Right kidney (tissue), 1 donor: ENCODE measurements around the gene ZFYVE28.

Experiments
- DNase-seq: peaks from one replicate; pipeline ENCODE4 v3.0.0-alpha.2; 2016

ZFYVE28 gene

DNA sequence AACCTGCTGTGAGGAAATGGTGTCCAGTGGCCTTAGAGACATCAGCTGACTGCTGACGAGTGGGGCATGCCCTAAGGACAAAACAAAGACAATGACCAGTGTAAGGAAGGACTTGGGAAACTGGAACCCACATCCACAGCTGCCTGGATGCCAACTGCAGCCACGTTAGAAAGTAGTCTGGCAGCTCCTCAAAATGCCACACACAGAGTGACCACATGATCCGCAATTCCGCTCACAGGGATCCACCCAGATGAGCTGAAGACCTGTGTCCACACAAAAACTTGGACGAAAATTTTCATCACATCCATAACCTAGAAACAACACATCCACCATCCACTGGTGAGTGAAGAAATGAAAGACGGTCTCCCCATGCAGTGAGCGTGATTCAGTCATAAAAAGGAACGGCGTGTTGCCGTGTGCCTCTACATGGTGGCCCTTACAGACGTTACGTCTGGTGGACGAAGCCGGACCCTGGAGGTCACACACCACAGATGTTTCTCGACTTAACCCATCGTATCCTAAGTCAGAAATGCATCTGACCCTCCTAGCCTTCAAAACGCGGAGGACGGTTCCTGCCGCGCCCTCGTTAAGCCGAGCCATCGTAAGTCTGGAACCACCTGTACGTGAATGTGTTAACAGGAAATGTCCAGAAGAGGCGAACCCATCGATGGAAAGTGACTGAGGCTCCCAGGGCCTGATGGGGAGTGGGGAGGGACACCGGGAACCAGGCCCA is 115.9 kb downstream of the ZFYVE28 start:
- no peak for DNase-seq

DNA sequence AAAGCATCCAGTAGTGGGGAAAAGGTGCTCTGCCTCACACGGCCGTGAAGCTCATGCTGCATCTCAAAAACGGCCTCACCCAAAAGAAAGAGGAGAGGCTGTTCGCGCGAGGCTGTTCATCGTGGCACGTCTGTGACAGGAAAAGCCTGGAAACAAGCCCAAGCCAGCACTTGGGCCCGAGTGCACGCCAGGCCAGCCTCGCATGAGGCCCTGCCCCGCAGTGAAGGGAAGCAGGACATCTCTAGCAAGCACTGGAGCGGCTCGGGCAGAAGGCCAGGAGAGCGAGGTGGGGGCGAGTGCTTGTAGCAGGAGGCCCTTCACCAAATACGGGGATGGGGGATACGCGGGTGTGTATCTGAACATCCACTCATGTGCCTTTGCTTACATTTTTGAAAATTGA is 116.6 kb downstream of the ZFYVE28 start:
- no peak for DNase-seq

DNA sequence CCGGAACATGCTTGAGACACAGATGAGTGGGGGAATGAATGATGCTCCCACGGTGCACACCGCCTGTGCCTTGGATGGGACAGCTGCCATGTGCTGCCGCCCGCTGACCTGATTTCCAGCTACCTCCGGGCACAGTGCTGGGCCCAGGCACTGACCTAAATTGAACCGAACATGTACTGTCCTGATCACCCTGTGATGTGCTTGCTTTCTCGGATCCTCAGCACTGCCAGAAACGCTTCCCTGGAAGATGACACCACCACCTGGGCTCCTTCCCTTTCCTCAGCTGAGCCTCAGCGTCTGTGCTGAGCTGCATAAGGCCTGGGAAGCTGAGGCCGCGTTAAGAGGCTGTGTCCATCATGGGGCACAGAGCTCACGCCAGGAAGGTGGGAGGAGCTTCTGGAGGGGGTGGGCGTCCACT is 117.2 kb downstream of the ZFYVE28 start:
- DNase-seq = no peak

DNA sequence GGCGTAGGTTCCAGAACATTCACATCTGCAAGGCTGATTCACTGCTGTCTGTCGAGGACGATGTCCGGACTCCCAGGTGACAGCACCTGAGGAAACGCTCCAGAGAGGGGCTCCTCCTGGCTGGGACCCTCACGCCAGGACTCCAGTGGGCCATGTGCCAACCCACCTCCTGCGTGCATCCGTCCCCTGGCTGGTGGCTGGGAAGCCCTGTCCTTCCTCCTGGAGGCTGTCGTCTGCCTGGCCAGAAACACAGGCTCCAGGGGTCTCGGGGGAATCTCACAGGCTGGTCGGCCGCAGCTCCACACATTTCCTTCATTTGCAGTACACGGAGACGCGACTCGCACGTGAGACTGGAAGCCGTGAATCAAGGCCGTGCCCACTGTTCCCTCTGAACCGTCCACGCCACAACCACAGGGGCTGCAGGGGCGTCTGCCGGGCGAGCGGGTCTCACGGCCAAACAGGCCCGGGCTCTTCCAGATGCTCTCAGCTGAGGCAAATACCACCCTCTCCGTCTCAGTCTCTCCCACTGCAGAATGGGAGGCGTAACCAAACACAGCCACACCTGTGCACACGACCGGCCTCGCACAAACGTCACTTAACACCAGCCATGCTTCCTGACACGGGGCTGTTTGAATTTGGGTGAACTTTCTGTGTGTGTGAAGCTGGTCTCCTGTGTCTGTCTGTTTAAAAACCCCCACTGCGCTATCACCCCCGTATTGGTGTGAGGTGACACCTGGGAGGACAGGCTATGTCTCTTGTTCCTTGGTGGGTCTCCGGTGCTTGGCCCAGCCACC is 117.8 kb downstream of the ZFYVE28 start:
- DNase-seq = no peak

DNA sequence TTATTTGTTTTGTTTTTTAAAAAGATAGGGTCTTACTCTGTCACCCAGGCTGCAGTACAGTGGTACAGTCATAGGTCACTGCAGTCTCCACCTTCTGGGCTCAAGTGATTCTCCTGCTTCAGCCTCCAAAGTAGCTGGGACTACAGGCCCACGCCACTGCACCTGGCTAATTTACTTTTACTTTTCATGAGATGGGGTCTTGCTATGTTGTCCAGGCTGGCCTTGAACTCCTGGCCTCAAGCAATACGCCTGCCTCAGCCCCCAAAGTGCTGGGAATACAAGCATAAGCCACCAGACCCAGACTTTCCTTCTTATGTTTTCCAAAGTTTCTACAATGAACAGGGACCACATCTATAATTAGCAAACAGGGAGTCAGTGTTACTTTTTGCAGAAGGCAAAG is 118.7 kb downstream of the ZFYVE28 start:
- DNase-seq = no peak

DNA sequence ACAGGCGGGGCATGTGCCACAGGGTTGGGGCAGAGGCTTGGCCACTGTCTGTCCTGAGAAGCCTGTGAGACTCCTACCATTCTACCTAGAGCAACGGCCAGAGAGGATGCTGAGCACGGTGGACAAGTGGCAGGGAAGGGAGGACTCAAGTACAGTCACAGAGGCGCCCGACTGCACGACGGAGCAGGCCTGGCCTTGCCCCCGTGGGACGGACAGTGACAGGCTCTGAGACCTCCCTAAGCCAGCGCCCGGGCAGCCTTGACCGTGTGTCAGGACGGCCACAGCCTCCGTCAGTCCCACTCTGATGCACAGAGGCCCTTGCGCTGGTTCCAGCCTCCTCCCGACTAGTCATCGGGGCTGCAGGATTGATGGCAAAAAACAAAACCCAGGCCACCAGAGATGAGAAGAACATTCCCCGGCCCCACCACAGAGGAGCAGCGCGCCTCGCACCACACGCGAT is 119.9 kb downstream of the ZFYVE28 start:
- no peak for DNase-seq

DNA sequence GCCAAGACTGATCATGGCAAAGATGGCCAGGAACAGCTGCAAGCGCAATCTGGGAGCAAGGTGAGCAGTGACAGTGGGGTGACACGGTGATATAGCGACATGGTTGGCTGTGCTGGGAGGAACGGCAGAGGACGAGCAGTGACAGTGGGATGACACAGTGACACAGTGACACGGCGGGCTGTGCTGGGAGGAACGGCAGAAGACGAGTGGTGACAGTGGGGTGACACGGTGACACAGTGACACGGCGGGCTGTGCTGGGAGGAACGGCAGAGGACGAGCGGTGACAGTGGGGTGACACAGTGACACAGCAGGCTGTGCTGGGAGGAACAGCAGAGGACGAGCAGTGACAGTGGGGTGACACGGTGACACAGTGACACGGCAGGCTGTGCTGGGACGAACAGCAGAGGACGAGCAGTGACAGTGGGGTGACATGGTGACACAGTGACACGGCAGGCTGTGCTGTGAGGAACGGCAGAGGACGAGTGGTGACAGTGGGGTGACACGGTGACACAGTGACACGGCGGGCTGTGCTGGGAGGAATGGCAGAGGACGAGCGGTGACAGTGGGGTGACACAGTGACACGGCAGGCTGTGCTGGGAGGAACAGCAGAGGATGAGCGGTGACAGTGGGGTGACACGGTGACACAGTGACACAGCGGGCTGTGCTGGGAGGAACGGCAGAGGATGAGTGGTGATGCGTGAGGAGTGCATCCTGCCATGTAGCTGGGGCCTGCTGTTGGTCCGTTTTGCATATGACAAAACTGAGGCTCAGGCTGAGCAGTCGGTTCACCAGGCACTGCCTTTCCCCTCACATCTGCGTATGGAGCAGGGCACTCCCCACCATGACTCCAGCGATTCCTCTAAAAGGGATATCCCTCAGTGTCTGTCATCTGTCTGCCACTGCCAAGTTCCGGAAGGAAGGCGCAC is 120.6 kb downstream of the ZFYVE28 start:
- no peak for DNase-seq

DNA sequence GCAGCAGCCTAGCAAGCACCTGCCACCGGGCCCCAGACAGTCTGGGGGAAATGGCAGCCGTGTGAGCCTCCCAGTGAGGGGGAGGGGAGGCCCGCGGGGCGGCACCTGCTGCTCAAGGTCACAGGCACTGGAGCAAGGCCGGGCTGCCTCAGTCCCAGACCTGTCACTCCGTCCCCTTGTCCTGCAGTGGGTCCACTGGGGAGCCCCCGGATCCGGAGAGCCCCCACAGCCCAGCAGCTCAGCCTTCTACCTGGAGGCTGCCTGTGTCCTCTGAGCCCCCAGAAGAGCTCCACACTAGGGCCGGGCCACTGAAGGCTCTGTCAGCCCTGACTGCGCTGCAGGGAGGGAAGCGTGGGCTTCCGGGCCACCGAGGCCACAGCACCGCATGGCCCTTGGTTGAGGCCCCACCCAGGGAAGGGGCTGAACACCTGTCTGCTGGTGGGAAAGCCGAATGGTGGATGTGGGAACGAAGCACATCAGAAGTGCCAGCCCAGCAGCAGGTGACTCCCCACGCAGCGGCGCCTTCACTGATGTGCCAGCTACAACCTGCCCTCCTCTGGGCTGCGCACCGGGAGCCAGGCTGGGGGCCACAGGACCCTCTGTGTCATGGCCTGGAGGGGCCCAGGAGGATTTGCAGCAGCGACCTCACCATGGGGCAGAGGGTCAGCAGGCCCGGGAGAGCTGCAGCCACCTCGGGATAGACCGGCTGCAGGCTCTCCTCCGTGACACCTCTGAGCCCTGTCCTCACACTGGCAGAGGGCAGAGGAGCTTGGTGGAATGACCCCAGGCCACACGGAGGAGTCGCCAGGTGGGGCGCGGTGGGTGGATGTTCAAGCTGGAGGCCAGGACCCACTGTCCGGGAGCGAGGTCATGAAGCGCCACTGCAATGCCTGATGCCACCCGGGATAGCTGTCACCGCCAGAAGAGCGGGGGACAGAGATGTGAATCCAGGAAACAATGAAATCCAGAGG is 121.5 kb downstream of the ZFYVE28 start:
- DNase-seq = no peak

DNA sequence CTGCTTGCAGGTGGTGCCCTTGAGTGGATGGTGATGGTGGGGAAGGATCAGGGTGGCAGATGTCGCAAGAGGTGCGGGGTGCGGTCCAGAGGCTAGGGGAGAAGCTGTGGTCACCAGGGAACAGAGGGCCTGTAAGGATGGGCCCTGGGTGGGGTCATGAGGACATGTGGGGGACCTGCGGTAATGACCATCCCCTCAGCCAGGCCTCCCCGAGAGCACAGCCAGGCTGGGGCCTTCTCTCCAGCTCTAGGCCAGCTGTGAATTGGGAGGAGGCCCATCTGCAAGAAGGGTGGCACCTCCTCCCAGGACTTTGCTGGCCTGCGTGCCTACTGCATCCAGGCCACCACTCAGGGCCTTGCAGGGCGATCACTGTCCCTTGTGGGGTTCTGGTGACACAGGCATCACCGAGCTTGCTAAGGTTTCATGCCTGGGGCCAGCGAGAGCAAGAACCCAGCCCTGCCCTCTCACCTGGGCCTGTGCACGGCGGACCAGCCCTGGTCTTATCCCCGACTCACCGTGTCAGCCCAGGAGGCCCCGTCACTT is 122.5 kb downstream of the ZFYVE28 start:
- no peak for DNase-seq

DNA sequence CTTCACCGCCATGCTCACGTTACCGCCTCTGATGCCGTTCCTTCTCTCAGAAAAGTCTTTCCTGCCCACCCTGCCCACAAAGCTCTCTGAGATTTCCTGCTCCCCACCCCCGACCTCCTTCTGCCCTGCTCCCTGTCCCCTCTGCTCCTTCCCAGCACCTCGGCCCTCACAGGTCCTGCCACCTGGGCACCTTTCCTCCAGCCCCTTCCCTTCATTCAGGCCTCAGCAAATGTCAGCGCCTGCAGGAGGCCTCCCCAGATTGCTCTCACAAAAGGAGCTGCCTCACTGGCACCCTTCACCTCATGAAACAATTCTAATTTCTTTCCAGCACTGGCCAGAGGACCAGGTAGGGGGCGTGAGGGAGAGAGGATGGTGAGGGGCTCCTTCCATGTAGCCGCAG is 122.9 kb downstream of the ZFYVE28 start:
- no peak for DNase-seq

DNA sequence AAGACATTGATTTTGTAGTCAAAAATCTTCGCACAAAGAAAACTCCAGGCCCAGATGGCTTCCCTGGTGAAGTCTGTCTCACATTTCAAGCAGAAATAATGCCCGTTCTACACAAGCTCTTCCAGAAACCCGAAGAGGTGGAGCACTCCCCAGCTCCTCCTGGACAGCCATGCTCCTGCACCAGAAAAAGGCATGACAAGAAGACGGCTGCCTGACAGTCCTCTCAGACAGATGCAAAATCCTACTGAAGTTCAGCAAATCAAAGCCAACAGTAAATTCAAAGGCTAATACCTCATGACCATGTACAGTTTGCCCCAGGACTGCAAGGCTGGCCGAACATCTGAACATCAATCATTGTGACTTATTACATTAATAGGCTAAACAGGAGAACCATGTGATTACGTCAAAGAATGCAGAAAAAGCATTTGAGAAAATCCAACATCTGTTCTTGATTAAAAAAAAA is 125.8 kb downstream of the ZFYVE28 start:
- DNase-seq = no peak

DNA sequence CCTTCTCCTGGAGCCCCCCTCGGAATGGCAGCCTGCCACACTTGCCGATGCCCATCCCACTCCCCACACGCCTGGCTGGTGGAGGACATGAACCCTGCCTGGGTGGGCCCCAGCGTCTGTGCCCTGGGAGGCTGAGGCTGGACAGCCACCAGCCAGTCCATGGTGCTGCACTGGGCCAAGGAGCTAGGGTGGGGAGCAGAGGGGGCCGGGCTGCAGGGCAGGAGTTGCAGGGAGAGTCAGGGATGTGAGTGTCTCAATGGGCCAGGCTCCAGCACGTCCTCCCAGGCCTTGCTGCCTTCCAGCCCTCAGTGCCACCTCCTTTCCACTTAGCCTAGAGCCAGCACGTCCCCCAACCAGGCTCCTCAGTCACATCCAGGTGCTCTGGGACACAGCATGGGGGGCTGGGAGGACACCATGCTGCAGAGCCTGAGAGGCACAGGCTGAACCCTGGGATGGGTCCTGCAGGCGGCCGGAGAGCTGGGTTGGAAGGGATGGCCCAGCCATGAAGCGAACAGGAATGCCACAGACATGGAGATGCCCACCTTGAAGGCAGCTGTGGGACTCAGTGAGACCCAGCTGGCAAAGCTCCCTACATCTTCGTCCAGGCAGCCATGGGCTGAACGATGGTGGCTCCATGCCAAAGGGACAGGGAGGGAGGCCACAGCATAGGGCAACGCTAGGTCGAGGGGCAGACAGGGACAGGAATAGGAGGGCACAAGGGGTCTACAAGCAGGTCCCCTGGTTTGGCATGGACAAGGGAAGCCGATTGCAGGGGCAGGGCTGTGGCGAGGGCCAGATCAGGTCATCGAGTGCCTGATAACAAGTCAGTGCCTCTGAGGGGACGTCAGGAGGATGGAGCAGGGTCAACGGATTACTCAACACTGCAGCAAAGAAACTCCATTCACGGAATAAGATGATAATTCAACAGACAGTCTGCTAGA is 126.5 kb downstream of the ZFYVE28 start:
- DNase-seq = no peak

DNA sequence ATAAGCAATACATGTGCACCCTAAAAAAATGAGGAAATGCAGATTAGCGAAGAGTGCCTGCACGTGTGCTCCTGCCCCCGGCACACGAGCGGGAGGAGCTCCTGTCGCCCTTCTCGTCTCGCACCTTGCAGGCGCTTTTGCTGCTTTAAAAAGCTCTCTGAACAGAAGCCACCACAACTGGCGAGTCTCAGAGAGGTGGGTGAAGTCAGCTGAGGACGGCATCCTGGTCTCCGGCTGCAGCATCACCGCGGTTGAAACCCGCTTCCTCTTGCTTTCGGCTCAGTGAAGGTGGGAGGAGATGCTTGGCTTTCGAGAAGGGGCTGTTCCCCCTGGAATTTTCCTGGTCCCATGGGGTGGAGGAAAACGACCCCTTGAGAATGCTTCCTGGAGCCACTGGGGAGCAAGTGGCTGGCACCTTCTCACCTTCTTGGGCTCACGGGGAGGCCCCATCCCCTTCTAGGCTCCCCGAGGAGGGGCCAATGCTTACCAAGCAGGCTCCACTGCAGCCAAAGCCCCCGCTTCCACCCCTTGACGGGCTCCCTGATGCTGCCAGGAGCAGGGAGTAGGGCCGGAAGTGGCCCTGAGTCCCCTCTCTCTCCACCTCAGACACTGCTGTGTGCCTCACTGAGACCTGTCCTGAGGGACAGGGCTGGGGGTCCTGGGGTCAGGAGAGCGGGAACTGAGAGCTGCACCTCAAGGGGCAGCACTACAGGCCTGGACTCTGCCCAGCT is 127.3 kb downstream of the ZFYVE28 start:
- DNase-seq = no peak

DNA sequence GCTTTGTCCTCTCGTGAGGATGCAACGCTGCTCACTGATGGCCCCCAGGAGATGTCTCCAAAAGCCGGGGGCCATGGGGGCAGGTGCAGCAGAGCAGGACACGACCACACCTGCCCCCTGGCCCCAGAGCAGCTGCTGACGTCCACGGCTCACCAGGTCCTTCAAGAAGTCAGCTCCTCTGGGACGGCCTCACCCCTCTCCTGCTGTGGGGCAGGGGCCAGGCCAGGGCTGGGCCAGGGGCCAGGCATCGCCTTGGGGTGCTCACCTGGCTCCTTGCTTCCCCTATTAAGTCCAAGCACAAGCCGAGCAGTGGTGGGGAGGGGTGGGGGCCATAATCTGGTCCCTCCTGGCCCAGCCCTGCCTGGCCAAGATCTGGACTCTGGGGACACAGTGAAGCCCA is 128.0 kb downstream of the ZFYVE28 start:
- no peak for DNase-seq

DNA sequence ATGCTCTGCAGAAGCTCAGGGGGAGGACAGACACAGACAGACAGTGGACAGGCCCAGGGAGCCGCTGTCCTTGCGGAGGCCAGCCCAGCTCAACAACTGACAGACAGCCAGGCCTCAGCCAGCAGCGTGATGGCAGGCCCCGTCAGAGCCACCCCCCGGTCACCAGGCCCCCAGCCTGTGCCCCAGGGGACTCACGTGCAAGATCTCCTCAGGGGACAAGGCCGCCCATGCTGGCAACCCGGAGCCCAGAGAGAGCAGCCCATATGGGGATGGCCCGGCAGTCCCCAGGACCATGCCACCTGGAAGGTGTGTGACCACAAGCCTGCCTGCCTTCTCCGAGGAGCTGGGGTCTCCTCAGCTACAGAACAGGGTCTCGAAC is 128.5 kb downstream of the ZFYVE28 start:
- no peak for DNase-seq

DNA sequence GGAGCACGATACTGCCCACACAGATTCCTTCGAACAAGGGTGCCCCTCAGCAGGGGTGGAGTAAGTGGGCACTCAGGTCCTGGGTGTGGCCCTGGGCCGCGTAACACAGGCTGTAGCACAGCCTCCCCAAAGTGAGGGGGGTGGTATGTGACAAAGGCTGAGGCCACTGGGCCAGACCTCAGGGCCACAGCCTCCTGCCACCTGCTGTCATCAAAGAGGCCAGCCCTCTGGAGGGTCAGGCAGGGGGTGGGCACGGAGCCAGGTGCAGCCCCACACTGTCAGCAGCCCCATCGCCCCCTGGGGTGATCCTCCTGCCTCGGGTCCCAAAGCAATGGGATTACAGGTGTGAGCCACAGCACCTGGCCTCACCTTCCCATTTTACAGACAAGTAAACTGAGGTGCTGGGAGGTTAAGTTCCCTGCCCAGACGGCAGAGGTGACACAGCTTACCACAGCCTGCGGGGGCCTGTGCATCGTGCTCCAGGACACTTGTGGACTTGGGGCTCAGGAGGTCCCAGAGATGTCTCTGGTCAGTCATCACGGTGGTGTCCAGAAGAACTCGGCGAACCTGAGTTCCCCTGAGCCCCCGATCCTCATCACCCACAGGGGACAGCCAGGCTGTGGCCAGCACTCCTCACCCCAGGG is 129.0 kb downstream of the ZFYVE28 start:
- no peak for DNase-seq

DNA sequence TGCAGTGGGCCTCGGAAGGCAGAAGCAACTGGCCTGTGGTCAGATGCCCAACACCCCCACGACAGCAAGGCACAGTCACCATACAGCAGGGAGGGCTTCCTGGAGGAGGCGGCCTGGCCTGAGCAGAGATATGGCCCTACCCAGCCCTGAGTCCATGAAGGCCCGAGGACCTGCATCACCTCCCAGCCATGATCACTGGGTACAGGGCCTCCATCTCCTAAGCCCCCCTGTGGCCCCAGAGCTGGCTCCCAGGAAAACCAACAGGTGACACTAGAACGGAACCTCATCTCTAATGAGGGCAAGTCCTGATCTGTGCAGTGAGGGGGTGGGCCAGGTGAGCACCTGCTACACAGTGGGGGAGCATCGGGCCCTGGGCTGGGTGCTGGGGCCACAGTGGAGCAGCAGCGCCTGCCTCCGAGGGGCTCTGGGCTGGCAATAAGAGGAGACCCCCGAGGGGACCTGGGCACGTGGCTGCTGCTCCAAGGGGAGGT is 130.3 kb downstream of the ZFYVE28 start:
- no peak for DNase-seq

DNA sequence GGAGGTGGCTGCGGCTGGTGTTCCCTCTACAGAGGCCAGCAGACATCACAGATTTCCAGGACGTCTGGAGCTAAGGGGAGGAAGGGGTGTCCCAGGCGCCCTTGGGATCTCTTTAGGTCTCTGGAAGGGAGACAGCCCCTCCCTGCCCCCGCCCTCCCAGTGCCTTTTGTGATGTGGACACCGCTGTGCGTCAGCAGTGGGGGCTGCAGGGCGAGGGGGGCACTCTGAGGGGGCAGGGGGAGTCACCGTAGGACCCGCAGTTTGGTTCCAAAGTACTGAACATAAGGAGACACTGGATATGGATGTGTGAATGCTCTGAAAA is 130.9 kb downstream of the ZFYVE28 start:
- DNase-seq = no peak
